LNCAP (cell line): ENCODE measurements around the gene RPL23.

ENCODE experiments used
- CTCF ChIP-seq: fragments of 450-650 bp; IDR thresholded peaks from 2 replicates; pipeline ENCODE4 v1.5.1; 2017; ENCODE audit warnings: mild to moderate bottlenecking

RPL23 gene

GRCh38 chr17:38853292-38854219, at the start of gene RPL23:
Gene RPL23 (minus strand): TSS chr17:38853721. CDS start chr17:38853710, 11 bp downstream.
- no peak for TF ChIP-seq CTCF

GRCh38 chr17:38900978-38901656, 47.6 kb upstream of the RPL23 start:
- TF ChIP-seq CTCF: no peak

GRCh38 chr17:38899421-38899820, 45.9 kb upstream of the RPL23 start:
- no peak for TF ChIP-seq CTCF

- TF ChIP-seq CTCF: no peak
These were observed 45.4 kb upstream of the RPL23 start for GRCh38 chr17:38898812-38899348.

- no peak for TF ChIP-seq CTCF
These were observed 44.8 kb upstream of the RPL23 start for GRCh38 chr17:38898291-38898679.

- no peak for TF ChIP-seq CTCF
These were observed 44.3 kb upstream of the RPL23 start for GRCh38 chr17:38897671-38898290.

- no peak for TF ChIP-seq CTCF
These were observed 43.7 kb upstream of the RPL23 start for GRCh38 chr17:38897176-38897575.
